HG03280 (cell line): ENCODE results near the gene CCDC85B.
"Not testable (repeated sequence)": the region's sequence is repeated elsewhere in the genome, so short reads cannot be mapped to it uniquely, and the experiment has no call there.

Source experiments
- ATAC-seq: cut with Tn5 transposase; IDR thresholded peaks from one replicate; pipeline ENCODE4 v1.9.1; 2021; ENCODE audit warnings: mild to moderate bottlenecking, moderate library complexity; ENCODE audit not compliant: unreplicated experiment

Gene CCDC85B

GRCh38 chr11:65885808-65886536, 4.5 kb upstream of the CCDC85B start:
- no peak for ATAC-seq

GRCh38 chr11:65886826-65887722, 3.4 kb upstream of the CCDC85B start:
- no peak for ATAC-seq

DNA sequence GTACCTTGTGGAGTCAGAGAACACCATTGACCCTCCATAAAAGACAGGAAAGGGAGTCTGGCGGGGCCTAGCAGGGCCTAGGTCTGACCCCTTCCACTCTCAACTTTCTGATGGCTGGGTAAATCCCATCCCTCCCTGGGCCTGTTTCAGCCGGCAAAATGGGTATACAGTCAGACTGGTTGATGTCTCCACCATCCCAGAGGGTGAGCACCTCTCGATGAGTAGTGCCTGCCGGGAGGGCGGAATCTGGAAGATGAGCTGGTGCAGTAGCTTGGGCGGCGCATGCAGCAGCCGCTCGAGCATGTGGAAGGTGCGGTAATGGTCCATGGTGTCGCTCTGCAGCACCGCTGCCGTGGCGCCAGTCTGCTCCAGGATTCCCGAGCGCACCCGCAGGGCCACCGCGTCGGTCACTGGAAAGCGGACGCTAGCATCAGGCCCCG, 2.7 kb upstream of the CCDC85B start:
- no peak for ATAC-seq

- ATAC-seq, result peak; percentile 49
Measured at GRCh38 chr11:65888163-65888814, 2.2 kb upstream of the CCDC85B start, which contains the start of gene FIBP. Gene FIBP, minus strand, starts transcription at chr11:65888471. Its CDS starts 53 bp downstream, at chr11:65888418.

- ATAC-seq, result no peak
Measured at GRCh38 chr11:65891219-65892136, 1.0 kb downstream of the CCDC85B start.

DNA sequence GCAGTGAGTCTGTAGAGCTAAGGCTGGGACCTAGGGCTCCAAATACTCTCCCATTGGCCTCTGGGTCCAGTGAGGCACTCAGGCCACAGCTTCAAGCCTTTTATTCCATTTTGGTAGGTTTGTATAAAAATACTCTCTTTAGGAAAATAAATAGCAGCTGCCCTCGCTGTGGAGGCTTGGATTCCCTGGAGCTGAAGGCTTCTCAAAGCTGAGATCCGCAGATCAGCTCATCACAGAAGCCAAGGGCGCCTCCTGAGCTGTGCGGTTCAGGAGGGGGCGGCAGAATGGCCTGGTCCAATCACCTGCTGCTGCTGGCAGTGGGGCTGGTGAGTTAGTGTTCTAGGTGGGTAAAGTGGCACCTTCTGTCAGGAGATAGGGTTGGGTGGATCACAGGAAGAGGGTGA, 1.7 kb downstream of the CCDC85B start:
- ATAC-seq, result not testable (repeated sequence)

DNA sequence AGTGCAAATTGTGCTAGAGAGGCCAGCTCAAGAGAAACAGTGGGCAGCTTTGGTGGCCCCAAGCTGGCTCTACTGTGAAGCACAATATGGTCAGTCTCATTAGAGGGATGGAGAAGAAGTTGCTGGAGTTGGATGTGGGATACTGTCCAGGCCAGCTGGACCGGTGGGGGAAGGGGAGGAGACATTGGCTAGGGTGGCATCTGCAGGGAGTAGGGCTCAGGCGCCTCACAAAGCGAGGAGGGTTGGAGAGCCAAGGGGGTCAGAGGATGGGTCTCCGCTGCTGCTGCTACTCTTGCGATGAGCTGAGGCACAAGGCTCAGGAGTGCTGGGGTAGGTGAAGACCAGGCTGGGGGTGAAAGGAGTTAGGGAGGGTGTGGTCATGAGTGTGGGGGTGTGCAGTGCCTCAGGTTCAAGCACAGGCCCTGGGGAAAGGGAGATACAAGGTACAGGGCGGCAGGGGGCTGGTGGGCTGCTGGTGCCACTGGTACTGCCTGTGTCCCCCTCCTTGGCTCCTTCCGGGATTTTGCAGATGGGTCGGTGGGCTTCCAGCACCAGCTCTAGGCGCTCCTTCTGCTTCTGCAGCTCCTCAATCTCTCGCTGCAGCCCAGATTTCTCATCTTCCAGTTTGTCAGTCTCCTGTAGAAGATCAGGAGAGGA, 2.3 kb downstream of the CCDC85B start:
- no peak for ATAC-seq

DNA sequence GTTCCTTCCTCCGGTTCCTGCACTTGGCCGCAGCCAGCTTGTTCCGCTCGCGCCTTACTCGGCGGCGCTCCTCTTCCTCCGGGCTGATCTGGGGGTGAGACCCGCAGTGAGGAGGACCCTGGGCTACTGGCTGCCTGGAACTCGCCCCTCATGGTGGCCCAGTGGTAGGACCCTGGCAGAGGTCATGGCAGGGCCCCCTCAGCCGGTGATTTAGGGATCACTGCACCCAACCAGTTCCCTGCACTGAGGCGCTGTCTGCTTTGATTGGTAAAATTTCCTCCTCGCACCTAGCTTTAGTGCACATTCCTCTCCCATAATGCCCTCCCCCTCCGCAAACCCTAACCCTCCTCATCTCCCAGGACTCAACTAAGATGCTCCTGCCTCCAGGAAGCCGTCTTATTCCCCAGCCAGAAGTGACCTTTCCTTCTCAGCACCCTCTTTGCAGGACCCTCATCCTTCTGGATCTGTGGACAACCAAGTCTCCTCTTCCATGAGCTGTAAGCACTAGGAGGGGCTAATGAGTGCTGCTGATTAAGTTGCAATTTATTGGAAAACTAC, 3.6 kb downstream of the CCDC85B start:
- no peak for ATAC-seq

GRCh38 chr11:65895482-65895981, 5.1 kb downstream of the CCDC85B start:
- no peak for ATAC-seq

- ATAC-seq, result no peak
Measured at GRCh38 chr11:65896034-65896999, 5.8 kb downstream of the CCDC85B start.

DNA sequence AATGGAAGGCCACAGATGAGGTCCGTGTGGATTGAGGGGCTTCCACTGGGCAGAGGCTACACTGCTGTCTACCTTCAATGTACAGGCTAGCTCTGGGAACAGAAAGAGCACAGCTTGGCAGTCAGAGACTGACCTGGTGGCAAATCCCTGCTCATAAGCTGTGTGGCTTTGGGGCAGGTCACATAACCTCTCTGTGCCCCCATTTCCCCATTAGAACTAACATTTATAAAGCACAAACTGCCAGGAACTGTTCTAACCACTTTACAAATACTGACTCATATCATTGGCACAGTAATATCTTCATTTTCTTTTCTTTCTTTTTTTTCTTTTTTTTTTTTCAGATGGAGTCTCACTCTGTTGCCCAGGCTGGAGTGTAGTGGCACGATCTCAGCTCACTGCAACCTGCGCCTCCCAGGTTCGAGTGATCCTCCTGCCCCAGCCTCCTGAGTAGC, 6.6 kb downstream of the CCDC85B start:
- ATAC-seq, result no peak

DNA sequence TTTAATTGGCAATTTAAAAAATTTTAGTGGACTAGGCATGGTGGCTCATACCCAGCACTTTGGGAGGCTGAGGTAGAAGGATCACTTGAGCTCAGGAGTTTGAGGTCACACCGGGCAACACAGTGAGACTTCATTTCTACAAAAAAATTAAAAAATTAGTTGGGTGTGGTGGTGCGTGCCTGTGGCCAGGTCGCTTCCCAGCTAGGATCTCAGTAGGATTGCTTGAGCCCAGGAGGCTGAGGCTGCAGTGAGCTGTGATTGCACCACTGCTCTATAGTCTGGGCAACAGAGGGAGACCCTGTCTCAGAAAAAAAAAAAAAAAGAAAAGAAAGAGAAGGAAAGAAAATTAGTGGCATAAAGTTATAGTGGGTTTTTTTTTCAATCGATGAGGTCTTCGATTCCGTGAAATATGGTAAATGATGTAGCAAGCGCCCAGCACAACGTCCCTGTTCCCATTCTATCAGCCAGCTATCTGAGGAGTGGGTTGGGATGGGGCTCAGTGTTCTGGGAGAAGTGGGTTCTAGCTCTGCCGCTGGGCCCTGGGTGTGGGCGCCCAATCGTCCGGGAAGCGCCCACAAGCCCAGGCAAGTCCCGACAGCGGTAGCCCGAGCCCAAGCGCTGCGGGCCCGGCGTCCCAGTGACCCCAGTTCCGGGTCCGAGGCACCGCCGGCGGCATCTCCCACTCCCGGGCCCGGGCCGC, 8.3 kb downstream of the CCDC85B start:
- no peak for ATAC-seq

GRCh38 chr11:65899356-65900124, 9.1 kb downstream of the CCDC85B start:
- peak; percentile 11 for ATAC-seq

DNA sequence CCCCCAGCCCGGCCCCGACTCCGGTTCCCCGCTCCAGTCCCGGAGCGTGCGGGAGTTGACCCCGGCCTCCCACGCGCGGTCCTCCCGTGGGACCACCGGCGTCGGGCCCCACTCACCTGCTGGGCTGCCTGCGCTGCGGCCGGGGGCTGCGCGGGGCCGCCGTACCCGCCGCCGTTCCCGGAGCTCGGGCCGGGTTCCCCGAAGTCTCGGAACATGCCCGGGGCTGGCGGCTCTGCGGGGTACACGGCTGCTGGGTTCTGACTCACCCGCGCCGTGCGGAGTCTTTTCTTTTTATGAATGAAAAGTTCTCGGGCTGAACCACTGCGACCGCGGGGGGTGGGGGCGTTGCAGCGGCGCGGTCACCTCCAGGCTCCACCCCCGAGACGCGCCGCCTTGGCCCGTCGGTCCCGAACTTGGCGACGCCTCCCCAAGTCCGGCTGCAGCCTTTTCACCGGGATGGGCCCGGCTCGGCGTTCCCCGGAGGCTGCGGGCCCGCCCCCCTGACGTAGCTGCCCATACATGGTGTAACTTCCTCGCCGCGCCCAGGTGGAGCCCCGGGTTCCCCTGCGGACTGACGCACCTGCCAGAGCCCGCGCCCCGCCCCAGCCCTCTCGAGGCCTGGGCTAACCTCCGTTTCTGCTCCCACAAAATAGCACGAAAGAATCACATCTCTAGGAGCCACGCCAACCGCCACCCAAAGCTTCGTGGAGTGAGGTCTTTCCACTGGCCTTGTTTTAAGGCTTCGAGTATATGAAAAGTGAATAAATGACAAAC, 9.8 kb downstream of the CCDC85B start, which contains the start of gene FOSL1:
Gene FOSL1, minus strand, starts transcription at position 264 of the 774 bp plus-strand sequence. Its CDS starts 49 bp downstream, at position 215.
- ATAC-seq, result peak; percentile 74

- no peak for ATAC-seq
Measured at GRCh38 chr11:65900899-65901180, 10.4 kb downstream of the CCDC85B start.

DNA sequence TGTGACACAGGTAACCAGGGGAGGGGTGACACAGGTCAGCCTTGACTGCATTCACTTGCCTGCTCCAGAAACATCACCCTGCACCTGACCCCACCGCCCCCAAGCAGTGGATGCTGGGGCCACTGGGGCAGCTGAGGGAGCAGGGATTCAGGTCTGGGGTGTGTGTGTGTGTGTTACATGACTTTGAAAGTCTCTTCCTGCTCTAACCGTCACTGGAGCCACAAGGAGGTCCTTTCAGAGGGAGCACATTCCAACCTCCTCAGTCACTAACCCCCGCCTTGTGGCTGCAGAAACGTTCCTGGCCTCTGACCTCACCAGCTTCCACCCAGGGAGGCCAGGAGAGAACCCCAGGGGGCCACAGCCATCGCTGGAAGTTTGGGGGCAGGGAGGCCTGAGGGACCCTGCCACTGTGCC, 12.6 kb downstream of the CCDC85B start:
- no peak for ATAC-seq
